ENCODE results near the gene TYW1B. TPM values are rescaled to one million over a fixed set of nuclear protein-coding genes. Genes with fewer than 3 reads are reported as not detected.
"Not testable (repeated sequence)": the region's sequence is repeated elsewhere in the genome, so short reads cannot be mapped to it uniquely, and the experiment has no call there.

Gene TYW1B
- total RNA-seq, 1 donor from 2014 or later = 5.1 TPM

DNA sequence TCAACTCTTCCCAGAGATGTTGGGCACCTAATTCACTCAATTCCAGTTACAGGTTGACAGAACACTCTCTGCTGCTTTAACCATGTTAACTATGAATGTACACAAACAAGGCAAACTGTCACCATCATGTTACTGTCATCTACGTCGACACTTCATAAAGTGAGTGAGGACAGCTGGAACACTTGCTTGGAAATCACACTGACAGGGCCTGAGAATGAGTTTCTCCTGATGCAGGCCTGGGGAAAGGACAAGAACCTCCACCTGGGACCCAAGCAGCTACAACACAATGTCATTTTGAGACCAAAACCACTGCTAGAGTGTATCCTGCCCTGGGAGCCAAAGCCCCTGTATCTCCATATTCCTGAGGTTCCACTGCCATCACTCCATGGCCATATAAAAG is 98.9 kb downstream of the TYW1B start:
- H3K27ac Mint-ChIP-seq; H3K4me1 Mint-ChIP-seq; H3K27me3 Mint-ChIP-seq (ENCODE audit: low read depth); DNase-seq (ENCODE audit: low spot score in 2 of 2, unreplicated experiment in 2 of 2); H3K4me3 Mint-ChIP-seq: not testable (repeated sequence)
- Mint-ChIP-seq H3K9me3 (peaks cover 36% of the 10 kb centered on the region), H3K36me3 (peaks cover 48% of the 10 kb centered on the region)

- H3K4me3 Mint-ChIP-seq; DNase-seq (ENCODE audit: low spot score in 2 of 2, unreplicated experiment in 2 of 2); H3K27me3 Mint-ChIP-seq (ENCODE audit: low read depth); H3K9me3 Mint-ChIP-seq; H3K4me1 Mint-ChIP-seq; H3K27ac Mint-ChIP-seq: not testable (repeated sequence)
- peaks cover 15% of the 10 kb centered on the region for H3K36me3 Mint-ChIP-seq
Observed at GRCh38 chr7:72722694-72723093, 105.3 kb downstream of the TYW1B start.

DNA sequence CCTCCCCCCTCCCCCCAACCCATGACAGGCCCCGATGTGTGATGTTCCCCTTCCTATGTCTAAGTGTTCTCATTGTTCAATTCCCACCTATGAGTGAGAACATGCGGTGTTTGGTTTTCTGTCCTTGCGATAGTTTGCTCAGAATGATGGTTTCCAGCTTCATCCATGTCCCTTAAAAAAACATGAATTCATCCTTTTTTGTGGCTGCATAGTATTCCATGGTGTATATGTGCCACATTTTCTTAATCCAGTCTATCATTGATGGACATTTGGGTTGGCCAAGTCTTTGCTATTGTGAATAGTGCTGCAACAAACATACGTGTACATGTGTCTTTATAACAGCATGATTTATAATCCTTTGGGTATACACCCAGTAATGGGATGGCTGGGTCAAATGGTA is 107.1 kb downstream of the TYW1B start:
- H3K27me3 Mint-ChIP-seq (ENCODE audit: low read depth); H3K27ac Mint-ChIP-seq; DNase-seq (ENCODE audit: low spot score in 2 of 2, unreplicated experiment in 2 of 2); H3K4me3 Mint-ChIP-seq; H3K9me3 Mint-ChIP-seq: not testable (repeated sequence)
- peaks cover 10% of the 10 kb centered on the region for H3K36me3 Mint-ChIP-seq
- peaks cover 14% of the 10 kb centered on the region for H3K4me1 Mint-ChIP-seq

- H3K36me3 Mint-ChIP-seq = peaks cover 15% of the 10 kb centered on the region
- H3K27me3 Mint-ChIP-seq (ENCODE audit: low read depth); H3K4me3 Mint-ChIP-seq; H3K9me3 Mint-ChIP-seq; DNase-seq (ENCODE audit: low spot score in 2 of 2, unreplicated experiment in 2 of 2): not testable (repeated sequence)
- H3K4me1 Mint-ChIP-seq = peaks cover 10% of the 10 kb centered on the region
- peak overlapping the region; percentile 69 for H3K27ac Mint-ChIP-seq
Observed at GRCh38 chr7:72717252-72717774, 110.7 kb downstream of the TYW1B start.

GRCh38 chr7:72711927-72712326 is 116.1 kb downstream of the TYW1B start:
- H3K36me3 Mint-ChIP-seq; H3K27me3 Mint-ChIP-seq (ENCODE audit: low read depth); DNase-seq (ENCODE audit: low spot score in 2 of 2, unreplicated experiment in 2 of 2); H3K4me3 Mint-ChIP-seq; H3K9me3 Mint-ChIP-seq: not testable (repeated sequence)
- Mint-ChIP-seq H3K27ac (peak overlapping the region; percentile 34), H3K4me1 (peaks cover 29% of the 10 kb centered on the region)

DNA sequence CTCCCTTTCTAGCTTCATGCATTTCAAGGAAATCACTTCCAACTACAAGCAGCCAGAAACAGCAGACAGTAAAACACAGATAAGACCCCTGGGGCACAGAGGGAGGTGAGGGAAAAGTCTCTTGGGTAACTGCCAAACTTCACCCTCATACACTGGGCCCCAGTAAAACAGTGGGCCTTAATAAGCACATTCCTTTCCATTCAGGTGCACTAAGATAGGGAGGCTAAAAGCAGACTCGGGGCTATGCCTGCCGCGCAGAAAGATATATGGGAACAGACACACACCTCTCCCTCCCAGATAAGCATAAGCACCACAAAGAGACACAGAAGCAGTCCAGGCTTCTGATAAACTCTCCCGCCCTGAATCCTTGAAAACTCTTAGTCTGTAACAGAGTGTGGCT is 117.0 kb downstream of the TYW1B start:
- Mint-ChIP-seq H3K9me3 (no peaks in the 10 kb centered on the region), H3K27me3 (ENCODE audit: low read depth) (no peaks in the 10 kb centered on the region), H3K4me3 (peak overlapping the region; percentile 18), H3K27ac (peak overlapping the region; percentile 96), H3K4me1 (peaks cover 33% of the 10 kb centered on the region), H3K36me3 (peaks cover 10% of the 10 kb centered on the region)
- peak; percentile 20 to 47 for DNase-seq (ENCODE audit: low spot score in 2 of 2, unreplicated experiment in 2 of 2)
- TF ChIP-seq CTCF (IDR thresholded peaks at IDR 0.05; ENCODE audit: unreplicated experiment) = no peak

DNA sequence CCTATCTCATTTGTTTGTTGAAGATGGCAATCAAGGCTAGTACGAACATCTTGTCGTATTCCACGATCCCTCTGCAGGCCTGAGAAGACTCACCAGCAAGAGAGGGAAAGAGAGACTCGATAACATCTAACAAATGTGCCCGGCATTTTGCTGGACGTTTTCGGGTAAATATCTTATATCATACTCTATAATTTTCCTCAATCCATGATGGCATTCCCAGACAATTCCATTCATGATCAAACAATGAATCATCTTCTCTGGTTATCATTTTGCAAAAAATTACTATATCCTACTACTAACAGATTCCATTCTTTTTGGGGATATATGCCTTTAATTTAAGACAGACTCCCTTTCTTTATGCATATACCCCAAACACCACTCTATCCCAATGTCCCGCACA is 118.1 kb downstream of the TYW1B start:
- no peak for DNase-seq (ENCODE audit: low spot score in 2 of 2, unreplicated experiment in 2 of 2)
- H3K27ac Mint-ChIP-seq = no peak overlapping the region
- peaks cover 38% of the 10 kb centered on the region for H3K4me1 Mint-ChIP-seq
- no peak for TF ChIP-seq CTCF (IDR thresholded peaks at IDR 0.05; ENCODE audit: unreplicated experiment)
- no peaks in the 10 kb centered on the region for H3K9me3 Mint-ChIP-seq
- H3K27me3 Mint-ChIP-seq (ENCODE audit: low read depth) = no peaks in the 10 kb centered on the region
- H3K4me3 Mint-ChIP-seq = no peak overlapping the region
- peaks cover 10% of the 10 kb centered on the region for H3K36me3 Mint-ChIP-seq

GRCh38 chr7:72708371-72709050 is 119.5 kb downstream of the TYW1B start:
- H3K27ac Mint-ChIP-seq = peak overlapping the region; percentile 40
- H3K4me3 Mint-ChIP-seq; H3K27me3 Mint-ChIP-seq (ENCODE audit: low read depth); DNase-seq (ENCODE audit: low spot score in 2 of 2, unreplicated experiment in 2 of 2); H3K9me3 Mint-ChIP-seq: not testable (repeated sequence)
- peaks cover 41% of the 10 kb centered on the region for H3K4me1 Mint-ChIP-seq
- peaks cover 10% of the 10 kb centered on the region for H3K36me3 Mint-ChIP-seq

- no peak overlapping the region for H3K27ac Mint-ChIP-seq
- no peak for DNase-seq (ENCODE audit: low spot score in 2 of 2, unreplicated experiment in 2 of 2)
Observed at GRCh38 chr7:72706521-72706920, 121.5 kb downstream of the TYW1B start.

GRCh38 chr7:72705693-72706092 is 122.3 kb downstream of the TYW1B start:
- not testable (repeated sequence) for H3K4me3 Mint-ChIP-seq, H3K9me3 Mint-ChIP-seq

More at GRCh38 chr7:72706521-72706920, 121.5 kb downstream of the TYW1B start:
- TF ChIP-seq CTCF (IDR thresholded peaks at IDR 0.05; ENCODE audit: unreplicated experiment) = no peak
- H3K4me1 Mint-ChIP-seq = peaks cover 30% of the 10 kb centered on the region
- no peak overlapping the region for H3K4me3 Mint-ChIP-seq
- H3K9me3 Mint-ChIP-seq = peaks cover 2% of the 10 kb centered on the region
- peaks cover 12% of the 10 kb centered on the region for H3K36me3 Mint-ChIP-seq
- no peaks in the 10 kb centered on the region for H3K27me3 Mint-ChIP-seq (ENCODE audit: low read depth)

More at GRCh38 chr7:72705693-72706092, 122.3 kb downstream of the TYW1B start:
- H3K27me3 Mint-ChIP-seq (ENCODE audit: low read depth); DNase-seq (ENCODE audit: low spot score in 2 of 2, unreplicated experiment in 2 of 2); H3K27ac Mint-ChIP-seq: not testable (repeated sequence)
- Mint-ChIP-seq H3K4me1 (peaks cover 25% of the 10 kb centered on the region), H3K36me3 (peaks cover 18% of the 10 kb centered on the region)
